ENCODE results near the gene GKN2.

DNA sequence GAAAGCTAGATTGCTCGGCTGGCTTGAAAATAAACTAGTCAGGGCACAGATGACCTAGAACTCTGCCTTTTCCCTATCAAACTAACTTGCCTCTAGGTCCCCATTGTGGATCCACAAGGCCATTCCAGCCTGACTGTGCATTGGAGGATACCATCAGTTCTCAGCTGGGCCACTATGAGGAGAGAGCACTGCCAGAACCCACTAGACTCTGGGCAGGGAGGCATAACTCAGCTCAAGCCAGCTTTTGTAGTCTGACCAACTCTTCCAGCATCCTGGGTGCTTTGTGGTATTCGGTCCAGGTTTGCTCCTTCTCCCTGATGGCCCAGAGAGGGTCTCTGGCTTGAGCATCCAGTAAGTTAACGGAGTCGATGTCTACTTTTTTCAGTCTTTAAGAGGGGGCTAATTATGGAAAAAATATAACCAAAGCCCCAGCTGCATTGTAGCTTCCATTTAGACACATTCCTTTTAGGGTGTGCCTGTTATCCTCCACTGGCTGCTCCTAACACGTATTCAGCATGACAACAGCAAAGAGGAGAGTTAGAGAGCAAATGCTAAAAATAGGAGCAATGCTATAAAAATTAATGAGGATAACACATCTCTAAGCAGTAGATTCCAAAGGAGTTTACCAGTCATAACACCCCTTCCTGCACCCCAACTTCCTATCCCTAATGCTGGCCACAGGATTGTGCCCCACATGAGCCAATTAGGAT lies 15.2 kb downstream of the GKN2 start:
- TF ChIP-seq, protein P1, sequence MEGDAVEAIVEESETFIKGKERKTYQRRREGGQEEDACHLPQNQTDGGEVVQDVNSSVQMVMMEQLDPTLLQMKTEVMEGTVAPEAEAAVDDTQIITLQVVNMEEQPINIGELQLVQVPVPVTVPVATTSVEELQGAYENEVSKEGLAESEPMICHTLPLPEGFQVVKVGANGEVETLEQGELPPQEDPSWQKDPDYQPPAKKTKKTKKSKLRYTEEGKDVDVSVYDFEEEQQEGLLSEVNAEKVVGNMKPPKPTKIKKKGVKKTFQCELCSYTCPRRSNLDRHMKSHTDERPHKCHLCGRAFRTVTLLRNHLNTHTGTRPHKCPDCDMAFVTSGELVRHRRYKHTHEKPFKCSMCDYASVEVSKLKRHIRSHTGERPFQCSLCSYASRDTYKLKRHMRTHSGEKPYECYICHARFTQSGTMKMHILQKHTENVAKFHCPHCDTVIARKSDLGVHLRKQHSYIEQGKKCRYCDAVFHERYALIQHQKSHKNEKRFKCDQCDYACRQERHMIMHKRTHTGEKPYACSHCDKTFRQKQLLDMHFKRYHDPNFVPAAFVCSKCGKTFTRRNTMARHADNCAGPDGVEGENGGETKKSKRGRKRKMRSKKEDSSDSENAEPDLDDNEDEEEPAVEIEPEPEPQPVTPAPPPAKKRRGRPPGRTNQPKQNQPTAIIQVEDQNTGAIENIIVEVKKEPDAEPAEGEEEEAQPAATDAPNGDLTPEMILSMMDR (IDR thresholded peaks at IDR 0.05), result no peak
- no peak for TF ChIP-seq EP300 (IDR thresholded peaks at IDR 0.05)

All from tibial nerve (tissue), 4 donors.